ENCODE data around the gene ZNF837. TPM values are rescaled to one million over a fixed set of nuclear protein-coding genes. Genes with fewer than 3 reads are reported as not detected.

Gene ZNF837
- total and polyA plus RNA-seq, 2 of the 13 experiments (the other 11 are each of a cell fraction or from before 2014, with no cell fraction given), result 0.29 to 1.3 TPM

DNA sequence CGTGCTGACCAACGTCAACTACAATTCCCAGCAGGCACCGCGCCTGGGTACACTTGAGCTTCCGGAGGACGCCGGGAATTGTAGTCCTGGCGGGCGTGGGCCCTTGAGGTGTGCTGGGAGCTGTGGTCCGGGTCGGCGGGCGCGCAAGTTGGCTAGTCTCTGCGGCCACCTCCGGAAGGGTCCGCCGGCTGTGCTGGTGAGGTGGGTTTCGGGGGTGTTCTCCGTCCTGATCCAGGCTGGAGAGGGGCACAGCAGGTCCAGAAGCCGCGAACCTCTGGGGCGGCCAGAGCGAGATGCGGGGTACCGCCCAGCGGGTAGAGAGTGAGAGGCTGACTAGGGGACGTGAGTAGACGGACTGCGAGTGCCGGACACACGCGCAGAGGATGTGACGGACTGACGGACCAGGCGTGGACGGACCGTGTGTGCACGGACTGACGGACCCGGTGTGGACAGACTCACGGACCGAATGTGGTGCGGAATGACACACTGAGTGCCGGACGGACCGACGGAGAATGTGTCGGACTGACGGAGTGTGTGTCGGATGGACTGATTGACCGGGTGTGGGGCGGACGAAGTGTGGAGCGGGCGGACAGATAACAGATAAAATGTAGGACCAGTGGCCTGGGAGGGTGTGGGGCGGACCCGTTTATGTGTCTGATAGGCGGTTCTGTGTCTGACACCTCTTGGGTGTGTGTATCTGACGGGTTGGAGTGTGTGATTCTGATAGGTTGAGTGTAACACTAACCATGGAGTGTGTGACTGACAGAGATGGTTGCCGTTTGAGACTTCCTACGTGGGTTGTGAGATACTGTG, 53.7 kb downstream of the ZNF837 start, which contains the start of gene ZSCAN22 (continued):
- TF ChIP-seq, protein P1, sequence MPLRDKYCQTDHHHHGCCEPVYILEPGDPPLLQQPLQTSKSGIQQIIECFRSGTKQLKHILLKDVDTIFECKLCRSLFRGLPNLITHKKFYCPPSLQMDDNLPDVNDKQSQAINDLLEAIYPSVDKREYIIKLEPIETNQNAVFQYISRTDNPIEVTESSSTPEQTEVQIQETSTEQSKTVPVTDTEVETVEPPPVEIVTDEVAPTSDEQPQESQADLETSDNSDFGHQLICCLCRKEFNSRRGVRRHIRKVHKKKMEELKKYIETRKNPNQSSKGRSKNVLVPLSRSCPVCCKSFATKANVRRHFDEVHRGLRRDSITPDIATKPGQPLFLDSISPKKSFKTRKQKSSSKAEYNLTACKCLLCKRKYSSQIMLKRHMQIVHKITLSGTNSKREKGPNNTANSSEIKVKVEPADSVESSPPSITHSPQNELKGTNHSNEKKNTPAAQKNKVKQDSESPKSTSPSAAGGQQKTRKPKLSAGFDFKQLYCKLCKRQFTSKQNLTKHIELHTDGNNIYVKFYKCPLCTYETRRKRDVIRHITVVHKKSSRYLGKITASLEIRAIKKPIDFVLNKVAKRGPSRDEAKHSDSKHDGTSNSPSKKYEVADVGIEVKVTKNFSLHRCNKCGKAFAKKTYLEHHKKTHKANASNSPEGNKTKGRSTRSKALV (CRISPR knock-in tag; IDR thresholded peaks at IDR 0.05), result peak; percentile 79
- TF ChIP-seq, protein P2, sequence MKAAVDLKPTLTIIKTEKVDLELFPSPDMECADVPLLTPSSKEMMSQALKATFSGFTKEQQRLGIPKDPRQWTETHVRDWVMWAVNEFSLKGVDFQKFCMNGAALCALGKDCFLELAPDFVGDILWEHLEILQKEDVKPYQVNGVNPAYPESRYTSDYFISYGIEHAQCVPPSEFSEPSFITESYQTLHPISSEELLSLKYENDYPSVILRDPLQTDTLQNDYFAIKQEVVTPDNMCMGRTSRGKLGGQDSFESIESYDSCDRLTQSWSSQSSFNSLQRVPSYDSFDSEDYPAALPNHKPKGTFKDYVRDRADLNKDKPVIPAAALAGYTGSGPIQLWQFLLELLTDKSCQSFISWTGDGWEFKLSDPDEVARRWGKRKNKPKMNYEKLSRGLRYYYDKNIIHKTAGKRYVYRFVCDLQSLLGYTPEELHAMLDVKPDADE (CRISPR knock-in tag; IDR thresholded peaks at IDR 0.05), result no peak
- TF ChIP-seq ZNF441 (CRISPR knock-in tag; IDR thresholded peaks at IDR 0.05; ENCODE audit: borderline replicate concordance), result peak; percentile 49; the same call in 1 of the 2 replicates
- TF ChIP-seq, protein P3, sequence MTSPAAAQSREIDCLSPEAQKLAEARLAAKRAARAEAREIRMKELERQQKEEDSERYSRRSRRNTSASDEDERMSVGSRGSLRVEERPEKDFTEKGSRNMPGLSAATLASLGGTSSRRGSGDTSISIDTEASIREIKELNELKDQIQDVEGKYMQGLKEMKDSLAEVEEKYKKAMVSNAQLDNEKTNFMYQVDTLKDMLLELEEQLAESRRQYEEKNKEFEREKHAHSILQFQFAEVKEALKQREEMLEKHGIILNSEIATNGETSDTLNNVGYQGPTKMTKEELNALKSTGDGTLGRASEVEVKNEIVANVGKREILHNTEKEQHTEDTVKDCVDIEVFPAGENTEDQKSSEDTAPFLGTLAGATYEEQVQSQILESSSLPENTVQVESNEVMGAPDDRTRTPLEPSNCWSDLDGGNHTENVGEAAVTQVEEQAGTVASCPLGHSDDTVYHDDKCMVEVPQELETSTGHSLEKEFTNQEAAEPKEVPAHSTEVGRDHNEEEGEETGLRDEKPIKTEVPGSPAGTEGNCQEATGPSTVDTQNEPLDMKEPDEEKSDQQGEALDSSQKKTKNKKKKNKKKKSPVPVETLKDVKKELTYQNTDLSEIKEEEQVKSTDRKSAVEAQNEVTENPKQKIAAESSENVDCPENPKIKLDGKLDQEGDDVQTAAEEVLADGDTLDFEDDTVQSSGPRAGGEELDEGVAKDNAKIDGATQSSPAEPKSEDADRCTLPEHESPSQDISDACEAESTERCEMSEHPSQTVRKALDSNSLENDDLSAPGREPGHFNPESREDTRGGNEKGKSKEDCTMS (CRISPR knock-in tag; conservative IDR thresholded peaks at IDR 0.05), result no peak
- no peak; the same call in 1 of the 2 replicates for TF ChIP-seq ZNF567 (CRISPR knock-in tag; IDR thresholded peaks at IDR 0.05; ENCODE audit: borderline replicate concordance)
- TF ChIP-seq, protein P4, sequence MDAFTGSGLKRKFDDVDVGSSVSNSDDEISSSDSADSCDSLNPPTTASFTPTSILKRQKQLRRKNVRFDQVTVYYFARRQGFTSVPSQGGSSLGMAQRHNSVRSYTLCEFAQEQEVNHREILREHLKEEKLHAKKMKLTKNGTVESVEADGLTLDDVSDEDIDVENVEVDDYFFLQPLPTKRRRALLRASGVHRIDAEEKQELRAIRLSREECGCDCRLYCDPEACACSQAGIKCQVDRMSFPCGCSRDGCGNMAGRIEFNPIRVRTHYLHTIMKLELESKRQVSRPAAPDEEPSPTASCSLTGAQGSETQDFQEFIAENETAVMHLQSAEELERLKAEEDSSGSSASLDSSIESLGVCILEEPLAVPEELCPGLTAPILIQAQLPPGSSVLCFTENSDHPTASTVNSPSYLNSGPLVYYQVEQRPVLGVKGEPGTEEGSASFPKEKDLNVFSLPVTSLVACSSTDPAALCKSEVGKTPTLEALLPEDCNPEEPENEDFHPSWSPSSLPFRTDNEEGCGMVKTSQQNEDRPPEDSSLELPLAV (CRISPR knock-in tag; conservative IDR thresholded peaks at IDR 0.05; ENCODE audit: low read depth), result 0 out of 2 replicates have a peak, but pooled peaks have one; percentile 27
- TF ChIP-seq, protein P5, sequence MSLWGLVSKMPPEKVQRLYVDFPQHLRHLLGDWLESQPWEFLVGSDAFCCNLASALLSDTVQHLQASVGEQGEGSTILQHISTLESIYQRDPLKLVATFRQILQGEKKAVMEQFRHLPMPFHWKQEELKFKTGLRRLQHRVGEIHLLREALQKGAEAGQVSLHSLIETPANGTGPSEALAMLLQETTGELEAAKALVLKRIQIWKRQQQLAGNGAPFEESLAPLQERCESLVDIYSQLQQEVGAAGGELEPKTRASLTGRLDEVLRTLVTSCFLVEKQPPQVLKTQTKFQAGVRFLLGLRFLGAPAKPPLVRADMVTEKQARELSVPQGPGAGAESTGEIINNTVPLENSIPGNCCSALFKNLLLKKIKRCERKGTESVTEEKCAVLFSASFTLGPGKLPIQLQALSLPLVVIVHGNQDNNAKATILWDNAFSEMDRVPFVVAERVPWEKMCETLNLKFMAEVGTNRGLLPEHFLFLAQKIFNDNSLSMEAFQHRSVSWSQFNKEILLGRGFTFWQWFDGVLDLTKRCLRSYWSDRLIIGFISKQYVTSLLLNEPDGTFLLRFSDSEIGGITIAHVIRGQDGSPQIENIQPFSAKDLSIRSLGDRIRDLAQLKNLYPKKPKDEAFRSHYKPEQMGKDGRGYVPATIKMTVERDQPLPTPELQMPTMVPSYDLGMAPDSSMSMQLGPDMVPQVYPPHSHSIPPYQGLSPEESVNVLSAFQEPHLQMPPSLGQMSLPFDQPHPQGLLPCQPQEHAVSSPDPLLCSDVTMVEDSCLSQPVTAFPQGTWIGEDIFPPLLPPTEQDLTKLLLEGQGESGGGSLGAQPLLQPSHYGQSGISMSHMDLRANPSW (CRISPR knock-in tag; IDR thresholded peaks at IDR 0.05; ENCODE audit: borderline replicate concordance), result peak; percentile 79; the same call in 1 of the 2 replicates
- TF ChIP-seq, protein P6, sequence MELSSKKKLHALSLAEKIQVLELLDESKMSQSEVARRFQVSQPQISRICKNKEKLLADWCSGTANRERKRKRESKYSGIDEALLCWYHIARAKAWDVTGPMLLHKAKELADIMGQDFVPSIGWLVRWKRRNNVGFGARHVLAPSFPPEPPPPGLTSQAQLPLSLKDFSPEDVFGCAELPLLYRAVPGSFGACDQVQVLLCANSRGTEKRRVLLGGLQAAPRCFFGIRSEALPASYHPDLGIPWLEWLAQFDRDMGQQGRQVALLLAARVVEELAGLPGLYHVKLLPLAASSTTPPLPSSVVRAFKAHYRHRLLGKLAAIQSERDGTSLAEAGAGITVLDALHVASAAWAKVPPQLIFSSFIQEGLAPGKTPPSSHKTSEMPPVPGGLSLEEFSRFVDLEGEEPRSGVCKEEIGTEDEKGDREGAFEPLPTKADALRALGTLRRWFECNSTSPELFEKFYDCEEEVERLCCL (CRISPR knock-in tag; IDR thresholded peaks at IDR 0.05; ENCODE audit: borderline replicate concordance), result 0 out of 2 replicates have a peak, but pooled peaks have one; percentile 59
- peak; percentile 17; the same call in 1 of the 2 replicates for TF ChIP-seq ELF3 (CRISPR knock-in tag; IDR thresholded peaks at IDR 0.05)
- TF ChIP-seq, protein P7, sequence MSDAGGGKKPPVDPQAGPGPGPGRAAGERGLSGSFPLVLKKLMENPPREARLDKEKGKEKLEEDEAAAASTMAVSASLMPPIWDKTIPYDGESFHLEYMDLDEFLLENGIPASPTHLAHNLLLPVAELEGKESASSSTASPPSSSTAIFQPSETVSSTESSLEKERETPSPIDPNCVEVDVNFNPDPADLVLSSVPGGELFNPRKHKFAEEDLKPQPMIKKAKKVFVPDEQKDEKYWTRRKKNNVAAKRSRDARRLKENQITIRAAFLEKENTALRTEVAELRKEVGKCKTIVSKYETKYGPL (CRISPR knock-in tag; IDR thresholded peaks at IDR 0.05), result no peak; the same call in 1 of the 2 replicates
- no peak for TF ChIP-seq PAF1 (CRISPR knock-in tag; IDR thresholded peaks at IDR 0.05)
- TF ChIP-seq FOXK1 (CRISPR knock-in tag; IDR thresholded peaks at IDR 0.05; ENCODE audit: borderline replicate concordance, low read depth), result peak; percentile 80; the same call in 1 of the 2 replicates
- peak; percentile 99 for TF ChIP-seq CREM (IDR thresholded peaks at IDR 0.05)
- TF ChIP-seq CREM (CRISPR knock-in tag; IDR thresholded peaks at IDR 0.05), result peak; percentile 81
- peak; percentile 40; the same call in 1 of the 2 replicates for TF ChIP-seq MIXL1 (CRISPR knock-in tag; IDR thresholded peaks at IDR 0.05)
